ENCODE measurements around the gene NAGK. TPM values are rescaled to one million over a fixed set of nuclear protein-coding genes. Genes with fewer than 3 reads are reported as not detected.

Gene NAGK
- total and polyA plus RNA-seq, 2 of the 8 experiments (the other 6 are each of a cell fraction or from before 2014, with no cell fraction given) = 57.9 to 59.9 TPM

GRCh38 chr2:71074893-71075395 is 6.5 kb downstream of the NAGK start:
- no peak overlapping the region for H4K91ac ChIP-seq (replicated peaks; ENCODE audit: insufficient read length, low read length)
- no peak overlapping the region for H2AFZ ChIP-seq (ENCODE audit: low read length)
- no peak overlapping the region for H2BK120ac ChIP-seq (replicated peaks; ENCODE audit: low read depth, low read length)
- FAIRE-seq = no peak
- TF ChIP-seq POLR2AphosphoS5 (IDR thresholded peaks at IDR 0.05; ENCODE audit: low read depth, low read length) = no peak
- no peak for TF ChIP-seq RNF2 (IDR thresholded peaks at IDR 0.05; ENCODE audit: borderline replicate concordance, low read depth, low read length, missing control alignments, poor library complexity, severe bottlenecking)
- TF ChIP-seq FOSL1 (IDR thresholded peaks at IDR 0.05; ENCODE audit: insufficient read depth, low read depth, low read length) = no peak
- no peak for TF ChIP-seq BRCA1 (IDR thresholded peaks at IDR 0.05; ENCODE audit: low read depth, low read length)
- TF ChIP-seq, protein P1, sequence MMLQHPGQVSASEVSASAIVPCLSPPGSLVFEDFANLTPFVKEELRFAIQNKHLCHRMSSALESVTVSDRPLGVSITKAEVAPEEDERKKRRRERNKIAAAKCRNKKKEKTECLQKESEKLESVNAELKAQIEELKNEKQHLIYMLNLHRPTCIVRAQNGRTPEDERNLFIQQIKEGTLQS (IDR thresholded peaks at IDR 0.05; ENCODE audit: insufficient read depth, low read depth, low read length) = no peak
- TF ChIP-seq SP1 (IDR thresholded peaks at IDR 0.05; ENCODE audit: low read depth, low read length) = no peak
- TF ChIP-seq CBX5 (IDR thresholded peaks at IDR 0.05; ENCODE audit: low read depth, low read length) = no peak
- TF ChIP-seq CHD2 (IDR thresholded peaks at IDR 0.05; ENCODE audit: low read length) = no peak
- no peak for TF ChIP-seq SP4 (IDR thresholded peaks at IDR 0.05; ENCODE audit: low read length)
- TF ChIP-seq, protein P2, sequence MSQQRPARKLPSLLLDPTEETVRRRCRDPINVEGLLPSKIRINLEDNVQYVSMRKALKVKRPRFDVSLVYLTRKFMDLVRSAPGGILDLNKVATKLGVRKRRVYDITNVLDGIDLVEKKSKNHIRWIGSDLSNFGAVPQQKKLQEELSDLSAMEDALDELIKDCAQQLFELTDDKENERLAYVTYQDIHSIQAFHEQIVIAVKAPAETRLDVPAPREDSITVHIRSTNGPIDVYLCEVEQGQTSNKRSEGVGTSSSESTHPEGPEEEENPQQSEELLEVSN (IDR thresholded peaks at IDR 0.05) = no peak
- 91% methylated on average over 2 of the region's 2 CpGs; no CpG with 5 or more reads in 1 of the 2 experiments for WGBS, 2 experiments (ENCODE audit: extremely low coverage in 1 of 2, insufficient coverage in 1 of 2, insufficient read length in 1 of 2, insufficient replicate concordance in 2 of 2, low coverage in 1 of 2, low lambda C conversion rate in 2 of 2, missing lambda C conversion rate in 1 of 2)
- ChIA-PET POLR2A (ENCODE audit: partially characterized antibody) (no interaction called here), CTCF (ENCODE audit: partially characterized antibody) (interaction anchor here (0.6 to 1.5 kb wide), 2 partner anchors 74 to 128 kb away, joined by 3 to 4 read pairs; no protein-coding TSS in a partner anchor)
- no peak overlapping the region for H2BK20ac ChIP-seq (ENCODE audit: low read length)
- no peaks in the 10 kb centered on the region; a peak in 1 of 7 replicates for H3K4me1 ChIP-seq (replicated peaks in 1 of 4; ENCODE audit: control insufficient read depth in 3 of 4, insufficient read depth in 4 of 4, low read length in 3 of 4)
- H3K27ac ChIP-seq (ENCODE audit: low read depth, low read length) = no peak overlapping the region
- H3K79me1 ChIP-seq (ENCODE audit: low read depth, low read length) = peaks cover 3% of the 10 kb centered on the region; the same call in 1 of the 2 replicates
- no peak overlapping the region for H3K4ac ChIP-seq (replicated peaks; ENCODE audit: insufficient read length, low read depth, low read length)
- no peak overlapping the region for H2BK15ac ChIP-seq (ENCODE audit: low read length)
- no peak overlapping the region for H3K56ac ChIP-seq (replicated peaks; ENCODE audit: insufficient read length, low read depth, low read length)
- no peak overlapping the region for H2BK12ac ChIP-seq (ENCODE audit: low read depth, low read length)
- no peaks in the 10 kb centered on the region for H3K27me3 ChIP-seq (replicated peaks in 1 of 4; ENCODE audit: control insufficient read depth in 3 of 4, extremely low read depth in 1 of 4, insufficient read depth in 3 of 4, low read length in 3 of 4)
- no peaks in the 10 kb centered on the region for H3K9me3 ChIP-seq (ENCODE audit: insufficient read depth in 2 of 2, low read depth in 1 of 2, low read length in 1 of 2)
- no peak overlapping the region for H3K9ac ChIP-seq (replicated peaks in 1 of 4; ENCODE audit: extremely low read depth in 1 of 4, low read depth in 3 of 4, low read length in 3 of 4)
- H3K18ac ChIP-seq (ENCODE audit: extremely low read depth, low read length) = no peak overlapping the region
- no peak overlapping the region for H2BK5ac ChIP-seq (ENCODE audit: low read depth, low read length)
- no peak overlapping the region for H4K5ac ChIP-seq (ENCODE audit: insufficient read length, low read depth, low read length)
- no peak overlapping the region for H3K23ac ChIP-seq (ENCODE audit: insufficient read length)
- H2AK5ac ChIP-seq (ENCODE audit: low read depth, low read length) = no peak overlapping the region
- H3K79me2 ChIP-seq (ENCODE audit: control insufficient read depth in 1 of 2, insufficient read depth in 2 of 2, low read length in 2 of 2) = peaks cover 3 to 11% of the 10 kb centered on the region in 2 experiments; a peak in 2 of 4 replicates
- H3K4me3 ChIP-seq (ENCODE audit: extremely low read depth in 1 of 4, insufficient read depth in 2 of 4, low read depth in 3 of 4, low read length in 4 of 4) = no peak overlapping the region
- H3K23me2 ChIP-seq (ENCODE audit: low read depth, low read length) = no peaks in the 10 kb centered on the region
- H4K8ac ChIP-seq (ENCODE audit: extremely low read depth, insufficient read depth, low read length) = no peak overlapping the region
- H3K4me2 ChIP-seq (ENCODE audit: insufficient read depth in 1 of 2, low read depth in 2 of 2, low read length in 2 of 2) = no peak overlapping the region
- H3K14ac ChIP-seq (ENCODE audit: insufficient read length) = no peak overlapping the region
- peaks cover 0 to 9% of the 10 kb centered on the region in 2 experiments for H4K20me1 ChIP-seq (replicated peaks in 1 of 2; ENCODE audit: control insufficient read depth in 1 of 2, insufficient read depth in 2 of 2, low read length in 2 of 2)
- peaks cover 11 to 31% (median 23%) of the 10 kb centered on the region in 4 experiments for H3K36me3 ChIP-seq (ENCODE audit: control insufficient read depth in 2 of 4, insufficient read depth in 4 of 4, low read length in 3 of 4)
- no peak for DNase-seq (ENCODE audit: low read depth in 1 of 2, low spot score in 2 of 2)

Measured in H1 (cell line).